ENCODE measurements around the gene TMEM259. TPM values are rescaled to one million over a fixed set of nuclear protein-coding genes. Genes with fewer than 3 reads are reported as not detected.

The TMEM259 gene
- total and polyA plus RNA-seq, 3 donors from 2014 or later, result 164 to 405 (median 339) TPM

DNA sequence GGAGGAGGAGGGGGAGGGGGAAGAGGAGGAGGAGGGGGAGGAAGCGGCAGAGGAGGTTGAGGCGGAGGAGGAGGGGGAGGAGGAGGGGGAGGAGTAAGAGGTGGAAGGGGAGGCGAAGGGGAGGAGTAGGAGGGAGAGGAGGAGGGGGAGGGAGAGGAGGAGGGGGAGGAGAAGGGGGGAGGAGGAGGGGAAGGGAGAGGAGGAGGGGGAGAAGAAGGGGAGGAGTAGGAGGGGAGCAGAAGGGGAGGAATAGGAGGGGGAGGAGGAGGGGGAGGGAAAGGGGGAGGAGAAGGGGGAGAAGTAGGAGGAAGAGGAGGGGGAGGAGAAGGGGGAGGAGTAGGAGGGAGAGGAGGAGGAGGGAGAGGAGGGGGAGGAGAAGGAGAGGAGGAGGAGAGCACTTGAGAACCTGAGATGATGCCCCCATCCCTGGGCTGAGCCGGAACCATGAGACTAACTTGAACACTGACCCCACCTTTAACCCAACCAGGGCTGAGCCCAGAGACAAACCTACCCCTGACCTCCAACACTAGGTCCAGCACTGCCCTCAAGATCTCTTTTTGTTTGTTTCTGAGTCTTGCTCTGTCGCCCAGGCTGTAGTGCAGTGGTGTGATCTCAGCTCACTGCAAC lies 31.5 kb upstream of the TMEM259 start:
- Histone ChIP-seq H3K36me3 (ENCODE audit: low read depth, missing control alignments) (no peaks in the 10 kb centered on the region), H3K4me1 (no peaks in the 10 kb centered on the region), H3K27me3 (no peaks in the 10 kb centered on the region), H3K4me3 (no peak overlapping the region), H3K27ac (no peak overlapping the region), H3K9me3 (no peaks in the 10 kb centered on the region)
- intact Hi-C loops (cut with DNase I; ENCODE audit: low total_unique reads), result no loop called here
- 74 to 89% methylated on average over 2 of the region's 5 CpGs for WGBS, 2 donors
- TF ChIP-seq, protein P1, sequence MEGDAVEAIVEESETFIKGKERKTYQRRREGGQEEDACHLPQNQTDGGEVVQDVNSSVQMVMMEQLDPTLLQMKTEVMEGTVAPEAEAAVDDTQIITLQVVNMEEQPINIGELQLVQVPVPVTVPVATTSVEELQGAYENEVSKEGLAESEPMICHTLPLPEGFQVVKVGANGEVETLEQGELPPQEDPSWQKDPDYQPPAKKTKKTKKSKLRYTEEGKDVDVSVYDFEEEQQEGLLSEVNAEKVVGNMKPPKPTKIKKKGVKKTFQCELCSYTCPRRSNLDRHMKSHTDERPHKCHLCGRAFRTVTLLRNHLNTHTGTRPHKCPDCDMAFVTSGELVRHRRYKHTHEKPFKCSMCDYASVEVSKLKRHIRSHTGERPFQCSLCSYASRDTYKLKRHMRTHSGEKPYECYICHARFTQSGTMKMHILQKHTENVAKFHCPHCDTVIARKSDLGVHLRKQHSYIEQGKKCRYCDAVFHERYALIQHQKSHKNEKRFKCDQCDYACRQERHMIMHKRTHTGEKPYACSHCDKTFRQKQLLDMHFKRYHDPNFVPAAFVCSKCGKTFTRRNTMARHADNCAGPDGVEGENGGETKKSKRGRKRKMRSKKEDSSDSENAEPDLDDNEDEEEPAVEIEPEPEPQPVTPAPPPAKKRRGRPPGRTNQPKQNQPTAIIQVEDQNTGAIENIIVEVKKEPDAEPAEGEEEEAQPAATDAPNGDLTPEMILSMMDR (IDR thresholded peaks at IDR 0.05), result no peak
- no peak for TF ChIP-seq POLR2A (IDR thresholded peaks at IDR 0.05)
- no peak for DNase-seq

DNA sequence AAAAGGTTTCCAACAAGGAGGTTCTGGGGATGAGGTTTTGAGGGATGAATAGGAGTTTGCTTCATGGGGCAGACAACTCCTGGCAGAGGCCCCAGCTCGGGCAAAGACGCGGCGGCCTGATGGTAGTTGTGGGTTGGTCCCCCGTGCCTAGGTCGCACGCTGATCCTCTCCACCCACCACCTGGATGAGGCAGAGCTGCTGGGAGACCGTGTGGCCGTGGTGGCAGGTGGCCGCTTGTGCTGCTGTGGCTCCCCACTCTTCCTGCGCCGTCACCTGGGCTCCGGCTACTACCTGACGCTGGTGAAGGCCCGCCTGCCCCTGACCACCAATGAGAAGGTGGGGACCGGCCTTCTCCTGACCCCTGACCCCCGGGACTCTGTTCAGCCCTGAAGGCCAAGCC lies 30.9 kb upstream of the TMEM259 start:
- H3K4me1 ChIP-seq, result no peaks in the 10 kb centered on the region
- WGBS, 2 donors, result 88 to 92% methylated on average over 11 to 17 of the region's 17 CpGs
- no peaks in the 10 kb centered on the region for H3K9me3 ChIP-seq
- TF ChIP-seq POLR2A (IDR thresholded peaks at IDR 0.05), result no peak
- TF ChIP-seq, protein P1 (IDR thresholded peaks at IDR 0.05), result no peak
- no peaks in the 10 kb centered on the region for H3K36me3 ChIP-seq (ENCODE audit: low read depth, missing control alignments)
- no peak for DNase-seq
- no peak overlapping the region for H3K27ac ChIP-seq
- intact Hi-C loops (cut with DNase I; ENCODE audit: low total_unique reads), result no loop called here
- no peak overlapping the region for H3K4me3 ChIP-seq
- H3K27me3 ChIP-seq, result no peaks in the 10 kb centered on the region

DNA sequence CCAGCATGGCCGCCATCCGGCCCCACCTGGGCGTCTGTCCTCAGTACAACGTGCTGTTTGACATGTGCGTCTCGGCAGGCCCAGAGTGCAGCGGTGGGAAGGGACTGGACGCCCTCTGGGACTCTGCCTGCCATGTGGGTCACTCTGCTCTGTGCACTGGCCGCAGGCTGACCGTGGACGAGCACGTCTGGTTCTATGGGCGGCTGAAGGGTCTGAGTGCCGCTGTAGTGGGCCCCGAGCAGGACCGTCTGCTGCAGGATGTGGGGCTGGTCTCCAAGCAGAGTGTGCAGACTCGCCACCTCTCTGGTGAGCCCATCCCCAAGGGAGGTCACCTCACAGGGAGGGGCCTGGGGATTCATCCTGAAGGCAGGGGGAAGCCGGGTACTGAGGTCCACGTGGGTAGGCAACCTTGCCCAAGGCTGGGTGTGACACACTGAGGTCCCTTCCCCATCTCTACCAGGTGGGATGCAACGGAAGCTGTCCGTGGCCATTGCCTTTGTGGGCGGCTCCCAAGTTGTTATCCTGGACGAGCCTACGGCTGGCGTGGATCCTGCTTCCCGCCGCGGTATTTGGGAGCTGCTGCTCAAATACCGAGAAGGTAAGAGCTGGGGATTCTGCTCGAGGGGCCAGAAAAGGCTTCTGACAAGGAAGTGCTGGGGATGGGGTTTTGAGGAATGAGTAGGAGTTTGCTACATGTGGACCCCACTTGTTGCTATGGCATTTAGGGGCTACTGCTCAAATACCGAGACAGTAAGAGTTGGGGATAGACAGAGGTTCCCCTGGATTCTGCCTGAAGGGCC lies 30.3 kb upstream of the TMEM259 start:
- Histone ChIP-seq H3K9me3 (no peaks in the 10 kb centered on the region), H3K4me3 (no peak overlapping the region), H3K27ac (no peak overlapping the region), H3K4me1 (no peaks in the 10 kb centered on the region), H3K36me3 (ENCODE audit: low read depth, missing control alignments) (no peaks in the 10 kb centered on the region), H3K27me3 (no peaks in the 10 kb centered on the region)
- TF ChIP-seq, protein P1 (IDR thresholded peaks at IDR 0.05), result no peak
- no peak for TF ChIP-seq POLR2A (IDR thresholded peaks at IDR 0.05)
- no peak for DNase-seq
- 70 to 77% methylated on average over 20 to 31 of the region's 31 CpGs for WGBS, 2 donors
- intact Hi-C loops (cut with DNase I; ENCODE audit: low total_unique reads), result no loop called here

GRCh38 chr19:1049800-1050199 lies 28.9 kb upstream of the TMEM259 start:
- H3K27me3 ChIP-seq, result no peaks in the 10 kb centered on the region
- H3K9me3 ChIP-seq, result no peaks in the 10 kb centered on the region
- no peaks in the 10 kb centered on the region for H3K36me3 ChIP-seq (ENCODE audit: low read depth, missing control alignments)
- intact Hi-C loops (cut with DNase I; ENCODE audit: low total_unique reads), result no loop called here
- H3K4me1 ChIP-seq, result no peaks in the 10 kb centered on the region
- TF ChIP-seq, protein P1 (IDR thresholded peaks at IDR 0.05), result no peak
- no peak for TF ChIP-seq POLR2A (IDR thresholded peaks at IDR 0.05)
- H3K4me3 ChIP-seq, result no peak overlapping the region
- no peak overlapping the region for H3K27ac ChIP-seq
- DNase-seq, result no peak
- whole genome bisulfite sequencing, 2 donors, result 19 to 51% methylated on average over 5 to 6 of the region's 11 CpGs
